Keratinocyte (primary cell): Measurements from ENCODE around the gene TET1.

ENCODE experiments used
- CTCF ChIP-seq, 3 experiments: IDR thresholded peaks in 1 of 3; conservative IDR thresholded peaks in 1 of 3; optimal IDR thresholded peaks in 1 of 3; 2 replicates in 2 of 3; 3 replicates in 1 of 3; pipeline versions ENCODE3 to v1.5.1; 2011; ENCODE audit warnings: low read length in 3 of 3, mild to moderate bottlenecking in 3 of 3, moderate library complexity in 2 of 3, control low read depth in 1 of 3, inconsistent platforms in 1 of 3; ENCODE audit not compliant: insufficient read depth in 2 of 3; ENCODE audit errors: extremely low read depth in 1 of 3
- EZH2 ChIP-seq: IDR thresholded peaks from one replicate; pipeline ENCODE4 v1.6.1; 2012; ENCODE audit warnings: inconsistent platforms, mild to moderate bottlenecking, low read length, moderate library complexity

DNA sequence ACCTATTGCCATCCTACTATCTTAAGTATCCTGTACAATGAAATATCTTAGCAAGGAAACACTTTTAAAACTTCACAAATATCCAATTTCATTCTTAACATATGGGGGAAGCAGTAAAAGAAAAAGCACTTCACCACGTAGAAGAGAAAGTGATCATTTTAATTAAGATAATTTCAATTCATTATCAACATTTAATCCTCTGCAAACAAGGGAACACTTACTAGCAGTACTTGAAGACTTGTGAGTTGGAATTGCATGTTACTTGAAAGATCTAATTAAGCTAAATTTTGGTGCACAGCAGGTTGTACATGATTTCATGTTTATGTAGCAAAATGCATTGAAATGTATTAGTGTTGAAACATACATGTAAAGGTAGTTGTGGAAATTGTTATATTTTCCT is 140.1 kb downstream of the TET1 start:
- TF ChIP-seq CTCF (optimal IDR thresholded peaks at IDR 0.05 in 1 of 3, IDR thresholded peaks at IDR 0.05 in 1 of 3, conservative IDR thresholded peaks at IDR 0.05 in 1 of 3; ENCODE audit: extremely low read depth in 1 of 3, insufficient read depth in 2 of 3, low read length in 3 of 3), result no peak
- TF ChIP-seq EZH2, result no peak
